Measurements from ENCODE around the gene KIAA0232.

Gene KIAA0232

GRCh38 chr4:6746721-6747293 is 35.7 kb upstream of the KIAA0232 start:
- Histone ChIP-seq H3K4me1 (ENCODE audit: low read depth, poor library complexity, severe bottlenecking) (no peaks in the 10 kb centered on the region), H3K4me2 (no peak overlapping the region), H2AFZ (ENCODE audit: low read depth) (no peak overlapping the region), H3K9ac (no peak overlapping the region), H3K4me3 (IDR thresholded peaks at IDR 0.05; ENCODE audit: insufficient read depth, low read depth, low read length) (no peak overlapping the region), H3K27ac (no peak overlapping the region), H3K79me2 (ENCODE audit: insufficient read depth, low read depth) (no peaks in the 10 kb centered on the region), H3K27me3 (ENCODE audit: insufficient read depth, low read depth) (no peaks in the 10 kb centered on the region), H4K20me1 (ENCODE audit: insufficient read depth) (no peaks in the 10 kb centered on the region), H3K36me3 (ENCODE audit: insufficient read depth) (no peaks in the 10 kb centered on the region)
- TF ChIP-seq CTCF (conservative IDR thresholded peaks at IDR 0.05; ENCODE audit: low read depth, low read length): no peak

- Histone ChIP-seq H3K4me2 (no peak overlapping the region), H3K27me3 (ENCODE audit: insufficient read depth, low read depth) (no peaks in the 10 kb centered on the region), H3K4me3 (IDR thresholded peaks at IDR 0.05; ENCODE audit: insufficient read depth, low read depth, low read length) (no peak overlapping the region), H2AFZ (ENCODE audit: low read depth) (no peak overlapping the region), H3K36me3 (ENCODE audit: insufficient read depth) (no peaks in the 10 kb centered on the region), H3K4me1 (ENCODE audit: low read depth, poor library complexity, severe bottlenecking) (peaks cover 3% of the 10 kb centered on the region), H3K27ac (no peak overlapping the region), H3K9ac (no peak overlapping the region), H4K20me1 (ENCODE audit: insufficient read depth) (no peaks in the 10 kb centered on the region), H3K79me2 (ENCODE audit: insufficient read depth, low read depth) (no peaks in the 10 kb centered on the region)
- TF ChIP-seq CTCF (conservative IDR thresholded peaks at IDR 0.05; ENCODE audit: low read depth, low read length): no peak
Observed at GRCh38 chr4:6747294-6748051, 35.1 kb upstream of the KIAA0232 start.

GRCh38 chr4:6748286-6748685 is 34.2 kb upstream of the KIAA0232 start:
- no peak overlapping the region for H3K4me3 ChIP-seq (IDR thresholded peaks at IDR 0.05; ENCODE audit: insufficient read depth, low read depth, low read length)
- peaks cover 11% of the 10 kb centered on the region for H3K4me1 ChIP-seq (ENCODE audit: low read depth, poor library complexity, severe bottlenecking)
- no peak overlapping the region for H3K27ac ChIP-seq
- H3K79me2 ChIP-seq (ENCODE audit: insufficient read depth, low read depth): no peaks in the 10 kb centered on the region
- no peak overlapping the region for H2AFZ ChIP-seq (ENCODE audit: low read depth)
- no peak overlapping the region for H3K9ac ChIP-seq
- TF ChIP-seq CTCF (conservative IDR thresholded peaks at IDR 0.05; ENCODE audit: low read depth, low read length): no peak
- H4K20me1 ChIP-seq (ENCODE audit: insufficient read depth): no peaks in the 10 kb centered on the region
- no peak overlapping the region for H3K4me2 ChIP-seq
- H3K36me3 ChIP-seq (ENCODE audit: insufficient read depth): no peaks in the 10 kb centered on the region
- no peaks in the 10 kb centered on the region for H3K27me3 ChIP-seq (ENCODE audit: insufficient read depth, low read depth)

GRCh38 chr4:6749340-6750171 is 33.0 kb upstream of the KIAA0232 start:
- Histone ChIP-seq H2AFZ (ENCODE audit: low read depth) (no peak overlapping the region), H3K4me3 (IDR thresholded peaks at IDR 0.05; ENCODE audit: insufficient read depth, low read depth, low read length) (no peak overlapping the region)

More at GRCh38 chr4:6749340-6750171, 33.0 kb upstream of the KIAA0232 start:
- no peaks in the 10 kb centered on the region for H3K27me3 ChIP-seq (ENCODE audit: insufficient read depth, low read depth)
- TF ChIP-seq CTCF (conservative IDR thresholded peaks at IDR 0.05; ENCODE audit: low read depth, low read length): no peak
- no peaks in the 10 kb centered on the region for H4K20me1 ChIP-seq (ENCODE audit: insufficient read depth)
- no peak overlapping the region for H3K27ac ChIP-seq
- no peak overlapping the region for H3K4me2 ChIP-seq
- no peaks in the 10 kb centered on the region for H3K36me3 ChIP-seq (ENCODE audit: insufficient read depth)
- H3K4me1 ChIP-seq (ENCODE audit: low read depth, poor library complexity, severe bottlenecking): peaks cover 15% of the 10 kb centered on the region
- H3K79me2 ChIP-seq (ENCODE audit: insufficient read depth, low read depth): no peaks in the 10 kb centered on the region
- H3K9ac ChIP-seq: no peak overlapping the region

Measured in KMS-11 (cell line).